Sigmoid colon (tissue), 7 donors: ENCODE measurements around the gene SPATC1L. TPM values are rescaled to one million over a fixed set of nuclear protein-coding genes. Genes with fewer than 3 reads are reported as not detected.

Experiments used
- DNase-seq: peaks from one replicate; pipeline ENCODE4 v3.0.0-alpha.2; 2019
- H3K27ac ChIP-seq, 4 donors: fragments of 200-600 bp; sonication (generic); one replicate each; pipeline ENCODE4 v1.5.1; 2016 to 2019; ENCODE audit warnings: mild to moderate bottlenecking in 1 of 4
- H3K27me3 ChIP-seq, 3 donors: fragments of 200-600 bp; sonication (generic); one replicate each; pipeline ENCODE4 v1.5.1; 2019; ENCODE audit warnings: mild to moderate bottlenecking in 1 of 3
- H3K36me3 ChIP-seq, 4 donors: fragments of 200-600 bp; sonication (generic); one replicate each; pipeline ENCODE4 v1.5.1; 2016 to 2019
- H3K4me1 ChIP-seq, 4 donors: fragments of 200-600 bp; sonication (generic); one replicate each; pipeline ENCODE4 v1.5.1; 2017 to 2019
- H3K4me3 ChIP-seq, 4 donors: fragments of 200-600 bp; sonication (generic); one replicate each; pipeline ENCODE4 v1.5.1; 2017 to 2019; ENCODE audit warnings: mild to moderate bottlenecking in 2 of 4, moderate library complexity in 1 of 4
- H3K9me3 ChIP-seq, 4 donors: fragments of 200-600 bp in 3 of 4; sonication (generic) in 3 of 4; one replicate each; pipeline versions ENCODE4 v1.5.1 to v1.6.1; 2013 to 2019
- CTCF ChIP-seq, 4 experiments: fragments of 450-650 bp in 3 of 4; fragments of 200-600 bp in 1 of 4; IDR thresholded peaks; one replicate each; pipeline ENCODE4 v1.5.1; 2016 to 2019; ENCODE audit warnings: antibody characterized with exemption in 4 of 4, mild to moderate bottlenecking in 3 of 4, moderate library complexity in 2 of 4
- EP300 ChIP-seq, 4 donors: sonication (generic); formaldehyde crosslinking; IDR thresholded peaks; one replicate each; pipeline ENCODE4 v1.6.1; 2017; ENCODE audit warnings: antibody characterized with exemption in 4 of 4
- POLR2A ChIP-seq, 2 donors: fragments of 450-650 bp; IDR thresholded peaks; one replicate each; pipeline ENCODE4 v1.6.1; 2016; ENCODE audit warnings: antibody characterized with exemption in 2 of 2, mild to moderate bottlenecking in 2 of 2, moderate library complexity in 2 of 2
- POLR2AphosphoS5 ChIP-seq, 4 donors: sonication (generic); formaldehyde crosslinking; IDR thresholded peaks; one replicate each; pipeline ENCODE4 v1.6.1; 2017; ENCODE audit warnings: antibody characterized with exemption in 4 of 4
- WGBS, 2 donors: extraction: QIAGEN DNeasy Blood & Tissue Kit; methylation state at CpG; one replicate each; pipeline ENCODE4 v1.1.7; 2013; 5-methylcytosine and 5-hydroxymethylcytosine counted together
- intact Hi-C: fragments of 100-400 bp; cut with DNase I; formaldehyde crosslinking; loops from one replicate; pipeline ENCODE4 v1.15.1; 2023
- polyA plus RNA-seq, 3 donors: library from polyadenylated mRNA; stranded (reverse); fragments of 200-250 nt; gene quantifications; one replicate each; pipeline ENCODE4 v1.2.3, GENCODE V29; 2013
- total RNA-seq, 4 donors: library from RNA; depleted of rRNA; stranded (reverse); fragments of >200 nt; gene quantifications; one replicate each; pipeline ENCODE4 v1.1.0, GENCODE V29; 2016
- donor health status: healthy with polysubstance abuse.
- donor health status: Bipolar disorder and iron deficiency.
- donor health status: healthy.

SPATC1L gene
- total and polyA plus RNA-seq, 7 donors, result 0.95 to 18.3 (median 7.8) TPM

- intact Hi-C loops, result no loop called here
- DNase-seq, result peak; percentile 67
- Histone ChIP-seq H3K27ac (peak overlapping the region; percentile 73 to 81 (median 74)), H3K36me3 (peaks cover 33 to 45% (median 45%) of the 10 kb centered on the region in 4 donors), H3K27me3 (no peaks in the 10 kb centered on the region), H3K4me1 (peaks cover 0 to 36% (median 30%) of the 10 kb centered on the region in 4 donors), H3K4me3 (no peak overlapping the region), H3K9me3 (no peaks in the 10 kb centered on the region)
- WGBS, 2 donors, result 82 to 91% methylated on average over 12 of the region's 12 CpGs
- no peak for TF ChIP-seq CTCF (IDR thresholded peaks at IDR 0.05)
- no peak for TF ChIP-seq EP300 (IDR thresholded peaks at IDR 0.05)
- TF ChIP-seq POLR2A (IDR thresholded peaks at IDR 0.05), result no peak
- no peak for TF ChIP-seq POLR2AphosphoS5 (IDR thresholded peaks at IDR 0.05)
Measured at GRCh38 chr21:46111193-46111571, 73.1 kb downstream of the SPATC1L start.

Other genes with a start within 250 kb of the SPATC1L start
- 1,000 to 10,000 TPM in 2 of 4 donors, 100 to 1,000 TPM in 2; 622 to 1,755 (median 1,184) TPM for gene COL6A1, start 202.7 kb downstream of the SPATC1L start, total RNA-seq
- 100 to 1,000 TPM in 1 of 3 donors, 10 to 100 TPM in 2; 14.3 to 131 (median 28.2) TPM for gene COL6A1, start 202.7 kb downstream of the SPATC1L start, polyA plus RNA-seq
- gene COL6A2, start 86.3 kb downstream of the SPATC1L start, total RNA-seq, result 1,000 to 10,000 TPM in 2 of 4 donors, 100 to 1,000 TPM in 2; 570 to 1,745 (median 1,082) TPM
- gene COL6A2, start 86.3 kb downstream of the SPATC1L start, polyA plus RNA-seq, result 100 to 1,000 TPM in 1 of 3 donors, 10 to 100 TPM in 2; 14.3 to 233 (median 37.8) TPM
- 1 to 10 TPM in 1 of 4 donors, not detected in 3; 1.4 TPM for gene FTCD, start 28.9 kb downstream of the SPATC1L start, total RNA-seq
- gene FTCD, start 28.9 kb downstream of the SPATC1L start, polyA plus RNA-seq, result under 1 TPM in 1 of 3 donors, not detected in 2; 0.20 TPM
- 10 to 100 TPM; 47.6 to 63.7 (median 57.0) TPM for gene LSS, start 44.3 kb upstream of the SPATC1L start, total RNA-seq
- 10 to 100 TPM; 17.4 to 78.6 (median 27.5) TPM for gene LSS, start 44.3 kb upstream of the SPATC1L start, polyA plus RNA-seq
- 10 to 100 TPM; 41.1 to 92.8 (median 52.5) TPM for gene MCM3AP, start 101.2 kb upstream of the SPATC1L start, total RNA-seq
- 10 to 100 TPM; 16.9 to 53.1 (median 19.8) TPM for gene MCM3AP, start 101.2 kb upstream of the SPATC1L start, polyA plus RNA-seq
- gene YBEY, start 101.9 kb upstream of the SPATC1L start, total RNA-seq, result 10 to 100 TPM in 3 of 4 donors, 1 to 10 TPM in 1; 9.0 to 15.1 (median 13.2) TPM
- 10 to 100 TPM; 16.2 to 36.6 (median 30.3) TPM for gene YBEY, start 101.9 kb upstream of the SPATC1L start, polyA plus RNA-seq
- gene C21orf58, start 139.4 kb upstream of the SPATC1L start, total RNA-seq, result 1 to 10 TPM; 1.4 to 4.7 (median 1.9) TPM
- gene C21orf58, start 139.4 kb upstream of the SPATC1L start, polyA plus RNA-seq, result 1 to 10 TPM in 2 of 3 donors, under 1 TPM in 1; 0.92 to 7.4 (median 1.8) TPM
- 10 to 100 TPM; 17.4 to 49.6 (median 26.0) TPM for gene PCNT, start 139.7 kb upstream of the SPATC1L start, total RNA-seq
- gene PCNT, start 139.7 kb upstream of the SPATC1L start, polyA plus RNA-seq, result 10 to 100 TPM in 1 of 3 donors, 1 to 10 TPM in 2; 6.0 to 20.7 (median 6.2) TPM